OCI-M2 (cell line): ENCODE measurements around the gene SLIT2.

Experiments
- DNase-seq: peaks from one replicate; lab custom pipeline; 2025; ENCODE audit not compliant: unreplicated experiment; lab: John Stamatoyannopoulos, UW

The SLIT2 gene

GRCh38 chr4:20265726-20266125 is 14.0 kb downstream of the SLIT2 start:
- DNase-seq: no peak

DNA sequence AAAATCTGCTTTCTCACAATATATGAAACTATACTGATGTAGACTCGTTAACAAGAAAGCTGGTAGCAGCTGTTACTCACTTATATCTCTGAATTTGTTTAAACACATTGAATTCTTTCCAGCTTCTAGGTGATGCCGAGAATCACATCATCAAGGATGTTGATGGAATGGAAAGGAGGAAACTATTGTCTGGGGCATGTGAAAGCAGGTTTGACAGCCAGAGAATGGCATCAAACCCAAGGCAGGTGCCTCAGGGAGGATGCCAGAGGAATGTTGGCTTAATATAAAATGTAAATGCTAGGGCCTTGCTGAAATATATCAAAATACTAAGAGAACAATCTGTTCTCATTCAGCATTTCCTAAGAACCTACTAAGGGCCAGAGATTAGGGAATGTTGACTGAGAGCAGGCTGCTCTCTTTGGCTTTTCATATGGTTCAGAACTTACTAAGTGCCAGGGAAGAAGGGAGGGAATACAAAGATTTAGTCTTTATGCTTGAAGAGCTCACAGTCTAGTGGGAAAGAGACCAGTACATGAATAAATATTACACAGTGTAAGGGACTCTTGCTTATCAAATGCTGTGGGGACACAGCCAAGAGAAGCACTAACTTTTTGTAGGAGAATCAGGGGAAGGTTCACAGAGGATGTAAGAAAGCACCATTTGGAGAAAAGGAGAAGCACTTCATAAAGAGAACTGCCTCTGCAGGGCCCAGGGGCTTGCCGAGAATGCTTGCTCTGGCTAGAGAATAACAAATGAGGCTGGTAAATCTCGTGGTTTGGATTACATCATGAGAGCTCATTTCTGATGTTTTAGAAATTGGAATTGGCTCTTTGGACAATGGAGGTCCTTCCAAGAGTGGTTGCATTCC is 14.7 kb downstream of the SLIT2 start:
- no peak for DNase-seq

DNA sequence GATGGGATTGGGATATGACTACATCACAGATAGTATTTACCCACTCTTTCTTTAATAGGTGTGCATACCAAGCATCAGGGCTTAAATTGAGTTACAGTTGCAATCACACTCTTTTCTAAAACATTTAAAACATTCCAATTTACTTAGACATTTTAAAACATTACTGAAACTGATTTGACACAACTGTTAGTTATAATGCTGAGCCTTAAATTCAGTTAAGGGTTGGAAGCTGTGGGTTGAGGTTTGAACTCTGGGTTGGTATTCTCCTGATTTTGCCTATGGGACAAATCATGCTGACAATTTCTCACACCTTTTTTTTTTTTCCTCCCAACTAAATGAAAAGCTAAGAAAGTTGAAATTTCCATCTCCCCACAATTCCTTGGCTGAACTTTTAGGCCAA is 16.3 kb downstream of the SLIT2 start:
- DNase-seq: no peak

- DNase-seq: no peak
These were observed 17.6 kb downstream of the SLIT2 start for GRCh38 chr4:20269320-20269719.

DNA sequence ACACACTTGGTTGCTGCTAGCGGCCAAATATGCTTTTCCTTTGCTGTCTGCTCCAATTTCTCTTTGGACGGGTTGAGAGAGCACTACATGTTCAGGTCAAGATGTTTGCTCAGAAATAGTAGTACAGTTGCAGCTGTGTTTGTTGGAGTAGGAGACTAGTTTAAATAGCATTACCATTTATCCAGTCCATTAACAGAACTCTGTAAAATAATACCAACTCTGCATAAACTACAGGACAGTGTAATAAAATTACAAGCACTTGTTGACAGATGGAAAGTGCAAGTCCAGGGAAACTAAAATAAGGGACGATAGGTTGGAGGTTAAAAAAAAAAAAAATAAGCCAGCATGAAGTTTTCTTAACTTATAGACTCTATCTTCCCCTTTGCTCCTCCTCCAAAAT is 20.2 kb downstream of the SLIT2 start:
- DNase-seq: no peak

DNA sequence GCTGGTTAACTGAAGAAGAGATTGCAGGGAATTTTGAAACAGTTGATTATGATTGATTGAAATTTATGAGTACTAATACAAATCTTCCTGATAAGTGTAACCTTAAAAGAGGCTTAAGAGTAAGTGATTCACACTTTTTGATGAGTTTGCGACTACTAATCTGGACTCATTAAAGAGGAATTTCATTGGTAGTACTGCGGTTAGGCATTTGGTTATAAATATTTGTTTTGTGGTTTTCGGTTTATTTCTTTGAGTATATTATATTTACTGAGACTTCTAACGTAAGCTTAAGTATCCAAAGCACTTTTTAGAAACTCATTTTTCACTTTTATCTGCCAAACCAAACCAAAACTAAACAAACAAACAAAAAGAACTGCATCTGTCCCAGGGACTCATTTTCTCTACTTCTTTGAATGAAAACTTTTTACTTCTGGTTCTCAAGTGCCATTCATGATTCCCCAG is 20.7 kb downstream of the SLIT2 start:
- DNase-seq: no peak

DNA sequence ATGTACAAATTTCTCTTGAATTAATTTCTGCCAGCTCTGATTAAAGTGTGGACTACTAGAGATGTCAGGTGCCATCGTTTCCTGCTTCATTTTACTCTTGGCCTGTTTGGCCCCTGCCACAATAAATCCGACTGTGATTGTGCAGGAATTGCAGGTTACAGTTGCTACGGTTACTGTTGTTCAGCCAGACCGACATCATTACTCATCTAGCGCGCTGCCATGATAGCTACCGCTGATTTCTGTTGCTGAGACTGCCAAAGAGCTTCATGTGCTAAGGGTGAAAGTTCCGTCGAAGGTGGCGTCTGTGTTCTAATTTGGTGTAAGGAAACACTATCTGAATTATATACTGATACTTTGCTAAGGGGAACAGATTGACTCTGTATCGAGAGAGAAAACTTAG is 22.1 kb downstream of the SLIT2 start:
- no peak for DNase-seq

DNA sequence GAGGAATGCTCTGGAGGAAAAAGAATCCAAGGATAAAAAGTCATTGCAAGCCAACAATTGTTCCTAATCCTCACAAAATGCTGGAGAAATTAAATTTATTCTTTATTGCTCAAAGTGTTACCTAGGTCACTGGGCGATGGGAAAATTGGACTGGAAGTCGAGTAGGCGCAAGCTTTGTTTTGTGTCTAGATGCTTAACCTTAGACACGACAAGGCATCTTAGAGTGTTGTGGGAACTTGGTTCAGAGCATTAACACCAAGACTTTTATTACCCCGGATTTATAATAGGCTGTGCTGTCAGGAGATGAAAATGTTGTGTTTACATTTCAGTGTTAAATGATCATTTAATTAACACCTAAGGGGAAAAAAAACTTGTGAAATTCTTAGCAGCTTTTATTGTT is 25.1 kb downstream of the SLIT2 start:
- no peak for DNase-seq

DNA sequence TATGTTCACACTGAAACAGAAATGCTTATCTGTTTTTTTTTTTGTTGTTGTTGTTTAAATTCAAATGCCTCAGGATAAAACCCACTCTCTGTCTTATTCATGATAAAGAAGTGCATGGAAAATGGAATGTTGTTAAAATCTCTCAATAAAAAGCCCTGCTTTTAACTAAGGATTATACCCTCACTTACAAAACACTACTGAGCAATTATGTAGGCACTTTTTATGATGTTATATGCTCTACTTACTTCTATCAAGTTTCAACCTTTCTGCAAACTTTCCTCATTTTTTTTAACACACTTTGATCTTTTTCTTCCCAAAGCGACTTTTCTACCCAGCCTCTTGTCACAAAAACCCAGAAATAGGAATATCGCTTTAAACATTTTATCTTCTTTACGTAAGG is 26.5 kb downstream of the SLIT2 start:
- no peak for DNase-seq

- no peak for DNase-seq
These were observed 27.7 kb downstream of the SLIT2 start for GRCh38 chr4:20279381-20279780.

- no peak for DNase-seq
These were observed 29.7 kb downstream of the SLIT2 start for GRCh38 chr4:20281453-20281852.

DNA sequence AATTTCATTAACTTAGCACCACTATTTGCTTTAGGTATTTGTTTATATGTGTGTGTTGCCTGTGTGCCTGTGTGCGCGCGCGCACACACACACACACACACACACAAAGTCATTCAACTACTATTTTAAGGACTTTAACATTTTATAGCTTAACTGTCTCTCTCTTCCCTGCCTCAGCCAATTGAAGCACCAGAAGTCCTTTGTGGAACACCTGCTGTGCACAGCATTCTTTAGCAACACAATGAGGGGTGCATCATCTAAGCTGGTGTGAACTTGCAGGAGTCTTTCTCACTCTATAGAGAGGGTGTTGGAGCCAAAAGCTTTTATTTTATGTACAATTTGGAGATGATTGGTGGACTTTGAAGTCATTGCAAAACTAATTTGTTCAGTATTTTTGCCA is 31.3 kb downstream of the SLIT2 start:
- no peak for DNase-seq

- no peak for DNase-seq
These were observed 33.3 kb downstream of the SLIT2 start for GRCh38 chr4:20284990-20285389.

DNA sequence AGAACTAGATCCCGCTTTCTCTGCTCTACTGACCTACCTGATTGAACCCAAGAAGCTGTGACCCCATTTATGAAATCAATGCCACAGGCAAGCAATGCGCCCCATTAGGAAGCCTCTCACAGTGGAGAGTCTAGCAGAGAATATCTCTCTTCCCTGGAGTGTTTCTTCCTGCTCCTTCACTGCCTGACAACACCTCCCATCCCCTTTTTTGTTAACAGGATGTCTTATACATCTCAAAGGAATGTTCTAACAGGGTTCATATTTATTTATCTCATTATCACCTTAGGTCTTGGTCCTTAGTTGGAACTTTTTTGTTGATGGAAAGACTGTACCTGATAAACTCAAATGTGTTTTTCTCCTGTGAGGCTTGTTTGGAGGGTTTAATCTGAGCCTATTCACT is 35.5 kb downstream of the SLIT2 start:
- no peak for DNase-seq

- no peak for DNase-seq
These were observed 36.4 kb downstream of the SLIT2 start for GRCh38 chr4:20288047-20288650.

DNA sequence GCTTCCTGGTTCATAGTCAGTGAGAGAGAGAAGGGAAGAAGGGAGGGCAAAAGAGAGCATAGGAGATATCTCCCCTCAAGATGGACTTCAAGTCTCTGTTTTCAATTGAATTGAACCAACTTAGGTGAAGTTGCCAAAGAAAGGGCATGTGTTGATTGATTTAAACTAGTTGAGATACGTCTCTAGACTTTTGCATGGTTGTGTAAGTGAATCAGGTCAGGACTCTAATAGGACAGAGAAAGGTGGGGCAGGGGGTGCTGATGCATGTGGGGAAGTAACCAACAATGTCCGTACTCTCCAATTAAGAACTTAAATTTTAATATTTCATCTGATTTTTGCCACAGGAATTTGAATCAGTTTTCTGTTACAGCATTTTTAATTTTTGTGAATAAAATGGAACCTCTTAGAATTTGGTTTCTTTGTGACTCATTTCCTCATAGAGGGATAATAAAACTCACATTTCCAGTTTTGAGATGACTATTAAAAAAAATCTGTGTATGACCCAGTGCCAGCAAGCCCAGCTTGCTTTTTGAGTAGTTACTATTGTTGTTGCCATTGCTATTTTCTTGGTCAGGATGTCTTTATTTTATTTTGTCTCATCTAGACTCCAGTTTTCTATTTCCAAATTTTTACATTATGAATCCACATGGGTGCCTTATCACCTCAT is 37.3 kb downstream of the SLIT2 start:
- DNase-seq: no peak

DNA sequence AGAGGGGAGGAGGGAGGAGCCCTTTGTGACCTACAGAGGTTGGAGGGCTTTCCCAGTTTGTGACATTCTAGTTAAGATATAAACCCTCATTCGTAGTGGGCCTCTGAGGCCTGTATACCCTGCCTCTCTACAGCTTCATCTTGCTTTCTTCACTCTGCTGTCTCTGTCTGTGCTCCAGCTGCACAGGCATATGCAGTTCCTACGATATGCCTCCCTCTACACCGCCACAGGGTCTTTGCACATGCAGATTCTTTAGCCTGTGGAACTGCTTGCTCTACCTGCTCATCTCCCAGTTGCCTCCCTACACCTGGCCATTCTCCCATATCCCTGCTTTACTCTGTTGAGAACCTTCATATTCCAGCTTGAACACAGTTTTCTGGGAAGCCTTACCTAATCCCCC is 38.1 kb downstream of the SLIT2 start:
- no peak for DNase-seq

GRCh38 chr4:20292739-20293138 is 41.0 kb downstream of the SLIT2 start:
- DNase-seq: no peak

DNA sequence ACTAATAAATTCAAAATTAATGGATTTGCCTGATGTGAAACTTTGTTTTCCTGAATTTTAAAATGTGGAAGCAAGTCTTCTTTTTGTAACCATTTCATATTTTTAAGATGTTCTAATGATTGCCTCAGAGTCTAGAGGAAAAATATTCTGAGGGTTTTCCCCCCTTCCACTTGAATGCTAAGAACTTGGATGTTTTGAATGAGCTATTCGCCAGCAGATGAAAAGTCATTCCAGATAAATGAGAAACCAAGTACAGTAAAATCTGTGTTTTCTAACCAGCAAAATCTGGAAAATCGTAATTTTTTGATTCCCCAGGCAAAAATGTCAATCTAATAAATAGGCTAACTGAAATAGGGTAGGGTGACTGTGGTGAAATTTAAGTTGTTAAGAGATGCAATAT is 45.6 kb downstream of the SLIT2 start:
- DNase-seq: no peak

DNA sequence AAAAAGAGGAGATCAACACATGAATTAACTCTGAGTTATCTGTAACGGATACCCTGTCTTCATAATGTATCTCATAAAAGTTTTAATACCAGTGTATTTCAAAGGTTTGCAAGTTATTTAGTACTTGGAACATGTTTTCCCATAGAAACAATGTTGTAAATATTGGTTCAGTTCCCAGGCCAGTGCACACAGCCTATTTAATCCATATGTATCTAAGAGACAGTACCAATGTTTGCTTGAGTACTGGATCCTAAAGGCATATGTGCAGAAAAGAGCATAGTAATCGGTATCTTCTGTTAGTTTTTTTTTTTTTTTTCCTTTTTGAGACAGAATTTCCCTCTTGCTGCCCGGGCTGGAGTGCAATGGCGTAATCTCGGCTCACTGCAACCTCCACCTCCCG is 46.1 kb downstream of the SLIT2 start:
- DNase-seq: no peak

DNA sequence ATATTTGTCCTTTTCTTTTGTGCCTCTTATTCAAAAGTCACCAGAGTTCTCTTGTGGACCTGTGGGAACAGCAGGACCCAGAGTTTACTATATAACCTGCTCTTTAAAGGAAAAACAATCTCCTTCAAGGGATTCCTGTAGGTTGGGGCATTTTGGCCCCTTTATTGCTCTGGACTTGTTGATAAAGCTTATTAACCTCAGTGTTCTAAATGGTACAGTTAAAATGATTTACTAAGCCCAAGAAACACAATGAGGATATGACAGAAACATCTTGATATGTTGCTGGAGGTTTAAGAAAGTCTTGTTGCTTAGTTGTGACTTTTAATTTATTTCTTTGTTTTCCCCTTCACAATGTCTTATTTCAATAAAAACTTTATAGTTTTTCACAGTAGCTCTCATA is 46.8 kb downstream of the SLIT2 start:
- no peak for DNase-seq

- no peak for DNase-seq
These were observed 47.3 kb downstream of the SLIT2 start for GRCh38 chr4:20298986-20299385.
